Parathyroid adenoma (tissue), 2 donors: ENCODE data around the gene BTD.

ENCODE experiments used
- H2AFZ ChIP-seq: fragments of 300-600 bp; sonication (generic); one replicate; pipeline ENCODE4 v1.7.0; 2017; ENCODE audit warnings: antibody characterized with exemption, mild to moderate bottlenecking
- H3K27ac ChIP-seq: fragments of 300-600 bp; sonication (generic); one replicate; pipeline ENCODE4 v1.7.0; 2017
- H3K27me3 ChIP-seq: fragments of 300-600 bp; sonication (generic); one replicate; pipeline ENCODE4 v1.7.0; 2017; ENCODE audit warnings: low read length; ENCODE audit not compliant: control insufficient read depth, insufficient read depth
- H3K36me3 ChIP-seq: fragments of 300-600 bp; sonication (generic); one replicate; pipeline ENCODE4 v1.7.0; 2017; ENCODE audit warnings: low read length; ENCODE audit not compliant: control insufficient read depth, insufficient read depth
- H3K4me1 ChIP-seq: fragments of 300-600 bp; sonication (generic); one replicate; pipeline ENCODE4 v1.7.0; 2017; ENCODE audit warnings: control low read depth
- H3K4me2 ChIP-seq: fragments of 300-600 bp; sonication (generic); one replicate; pipeline ENCODE4 v1.7.0; 2017; ENCODE audit warnings: low read length
- H3K4me3 ChIP-seq: fragments of 300-600 bp; sonication (generic); one replicate; pipeline ENCODE4 v1.7.0; 2017; ENCODE audit warnings: low read depth, low read length
- H3K79me2 ChIP-seq: fragments of 300-600 bp; sonication (generic); one replicate; pipeline ENCODE4 v1.7.0; 2017; ENCODE audit warnings: control low read depth
- H3K9ac ChIP-seq: fragments of 300-600 bp; sonication (generic); one replicate; pipeline ENCODE4 v1.7.0; 2017; ENCODE audit warnings: mild to moderate bottlenecking
- H3K9me3 ChIP-seq: fragments of 300-600 bp; sonication (generic); one replicate; pipeline ENCODE4 v1.7.0; 2017; ENCODE audit warnings: low read length; ENCODE audit not compliant: control insufficient read depth
- CTCF ChIP-seq: fragments of 300-600 bp; sonication (generic); IDR thresholded peaks from one replicate; pipeline ENCODE4 v1.7.0; 2017; ENCODE audit warnings: antibody characterized with exemption, mild to moderate bottlenecking
- donor health status: primary hyperparathyroidism.

BTD gene

GRCh38 chr3:15654891-15655290, 53.3 kb downstream of the BTD start:
- Histone ChIP-seq H2AFZ (no peak overlapping the region), H3K4me3 (no peak overlapping the region), H3K27ac (no peak overlapping the region), H3K36me3 (no peaks in the 10 kb centered on the region), H3K9ac (no peak overlapping the region), H3K4me1 (no peaks in the 10 kb centered on the region), H3K4me2 (no peak overlapping the region), H3K79me2 (no peaks in the 10 kb centered on the region), H3K9me3 (no peaks in the 10 kb centered on the region), H3K27me3 (no peaks in the 10 kb centered on the region)
- TF ChIP-seq CTCF: no peak

DNA sequence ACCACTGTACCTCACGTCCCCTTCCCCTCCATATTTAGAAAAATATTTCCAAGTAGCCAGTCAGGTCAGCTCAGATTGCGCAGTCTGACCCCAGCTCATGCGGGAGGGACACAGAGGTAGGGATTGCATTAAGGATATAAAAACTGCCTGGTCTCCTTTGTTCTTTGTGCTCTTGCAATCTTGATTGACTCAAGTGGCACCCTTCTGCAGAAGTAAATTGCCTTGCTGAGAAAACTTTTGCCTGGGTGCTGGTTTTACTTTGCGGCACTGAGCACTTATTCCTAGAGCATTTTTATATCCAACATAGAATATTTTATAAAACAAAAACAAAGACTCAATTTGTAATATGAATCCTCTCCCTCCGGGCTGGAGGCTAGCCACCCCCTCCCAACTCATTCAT, 54.8 kb downstream of the BTD start:
- no peaks in the 10 kb centered on the region for H3K79me2 ChIP-seq
- no peak for TF ChIP-seq CTCF
- no peaks in the 10 kb centered on the region for H3K4me1 ChIP-seq
- H3K9ac ChIP-seq: no peak overlapping the region
- no peak overlapping the region for H3K27ac ChIP-seq
- no peak overlapping the region for H3K4me3 ChIP-seq
- H3K27me3 ChIP-seq: no peaks in the 10 kb centered on the region
- H2AFZ ChIP-seq: no peak overlapping the region
- H3K9me3 ChIP-seq: no peaks in the 10 kb centered on the region
- no peaks in the 10 kb centered on the region for H3K36me3 ChIP-seq
- no peak overlapping the region for H3K4me2 ChIP-seq

DNA sequence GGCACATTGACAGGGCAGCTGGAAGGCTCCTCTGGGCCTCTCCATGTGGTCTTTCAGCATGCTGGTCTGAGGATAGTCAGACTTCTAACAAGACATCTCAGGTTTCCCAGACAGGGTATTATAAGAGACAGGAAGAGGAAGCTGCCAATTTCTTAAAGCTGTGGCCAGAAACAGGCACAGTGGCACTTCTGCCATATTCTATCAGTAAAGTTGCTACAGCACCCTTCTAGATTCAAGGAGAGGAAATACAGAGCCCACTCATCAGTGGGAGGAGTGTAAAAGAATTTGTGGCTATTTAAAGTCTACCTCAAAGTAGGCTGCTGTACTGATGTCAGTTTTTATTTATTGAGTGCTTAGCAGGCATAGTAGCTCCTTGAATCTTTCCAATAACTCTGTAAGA, 55.5 kb downstream of the BTD start:
- H3K27me3 ChIP-seq: no peaks in the 10 kb centered on the region
- H3K27ac ChIP-seq: no peak overlapping the region
- no peak overlapping the region for H3K4me2 ChIP-seq
- H3K4me3 ChIP-seq: no peak overlapping the region
- no peaks in the 10 kb centered on the region for H3K36me3 ChIP-seq
- H3K79me2 ChIP-seq: no peaks in the 10 kb centered on the region
- TF ChIP-seq CTCF: no peak
- H3K9me3 ChIP-seq: no peaks in the 10 kb centered on the region
- no peaks in the 10 kb centered on the region for H3K4me1 ChIP-seq
- H3K9ac ChIP-seq: no peak overlapping the region
- no peak overlapping the region for H2AFZ ChIP-seq

DNA sequence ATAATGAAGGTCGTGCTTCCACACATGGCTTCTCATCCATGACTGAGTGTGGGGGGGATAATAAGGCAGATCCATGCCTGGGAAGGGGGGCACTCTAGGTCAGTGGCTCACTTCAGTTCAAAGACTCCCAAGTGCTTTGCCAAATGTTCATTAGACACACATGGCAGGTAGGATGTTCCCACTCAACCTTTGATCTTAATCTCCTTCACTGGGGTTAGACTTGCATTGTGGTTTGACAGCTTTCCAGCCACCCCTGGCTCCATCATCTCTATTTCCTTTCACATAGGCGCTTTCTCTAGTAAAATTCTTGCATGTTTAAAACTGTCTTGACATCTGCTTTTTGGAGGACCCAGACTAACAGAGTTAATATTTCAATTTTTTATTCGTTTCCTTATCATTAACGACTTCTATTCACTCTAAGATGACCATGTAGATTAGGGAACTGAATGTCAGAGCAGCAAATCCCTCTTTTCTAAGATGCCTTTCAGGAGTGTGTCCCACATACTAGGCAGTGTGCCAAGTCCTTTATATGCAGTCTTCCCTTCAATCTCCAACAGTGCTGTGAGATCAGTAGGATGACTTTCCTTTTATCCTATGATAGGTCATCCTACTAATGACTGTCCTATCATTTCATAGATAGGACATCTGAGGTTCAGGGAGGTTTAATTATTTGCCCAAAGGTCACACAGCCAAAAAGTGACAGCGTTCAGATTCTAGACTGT, 57.9 kb downstream of the BTD start:
- H3K4me3 ChIP-seq: no peak overlapping the region
- H3K4me1 ChIP-seq: no peaks in the 10 kb centered on the region
- H3K9me3 ChIP-seq: no peaks in the 10 kb centered on the region
- H2AFZ ChIP-seq: no peak overlapping the region
- H3K4me2 ChIP-seq: no peak overlapping the region
- no peaks in the 10 kb centered on the region for H3K36me3 ChIP-seq
- no peak overlapping the region for H3K27ac ChIP-seq
- H3K27me3 ChIP-seq: no peaks in the 10 kb centered on the region
- TF ChIP-seq CTCF: no peak
- no peaks in the 10 kb centered on the region for H3K79me2 ChIP-seq
- H3K9ac ChIP-seq: no peak overlapping the region
